ENCODE results near the gene HDAC4.

DNA sequence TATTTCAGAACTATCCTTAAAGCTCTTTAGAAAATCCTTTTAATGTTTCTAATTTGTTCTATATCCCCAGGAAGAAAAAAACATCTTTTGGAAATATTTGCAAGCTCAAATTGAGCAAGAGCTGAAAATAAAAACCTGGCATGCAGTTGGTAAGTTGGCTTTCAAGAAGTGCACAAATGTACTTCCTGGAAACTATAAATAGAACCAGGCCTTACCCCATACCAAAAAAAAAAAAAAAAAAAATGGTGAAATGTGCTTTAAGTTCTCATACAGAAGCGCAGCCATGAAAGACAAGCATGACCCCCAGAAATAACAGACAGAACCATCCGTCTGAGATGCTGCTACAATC, 178.5 kb downstream of the HDAC4 start:
- TF ChIP-seq, protein P1, sequence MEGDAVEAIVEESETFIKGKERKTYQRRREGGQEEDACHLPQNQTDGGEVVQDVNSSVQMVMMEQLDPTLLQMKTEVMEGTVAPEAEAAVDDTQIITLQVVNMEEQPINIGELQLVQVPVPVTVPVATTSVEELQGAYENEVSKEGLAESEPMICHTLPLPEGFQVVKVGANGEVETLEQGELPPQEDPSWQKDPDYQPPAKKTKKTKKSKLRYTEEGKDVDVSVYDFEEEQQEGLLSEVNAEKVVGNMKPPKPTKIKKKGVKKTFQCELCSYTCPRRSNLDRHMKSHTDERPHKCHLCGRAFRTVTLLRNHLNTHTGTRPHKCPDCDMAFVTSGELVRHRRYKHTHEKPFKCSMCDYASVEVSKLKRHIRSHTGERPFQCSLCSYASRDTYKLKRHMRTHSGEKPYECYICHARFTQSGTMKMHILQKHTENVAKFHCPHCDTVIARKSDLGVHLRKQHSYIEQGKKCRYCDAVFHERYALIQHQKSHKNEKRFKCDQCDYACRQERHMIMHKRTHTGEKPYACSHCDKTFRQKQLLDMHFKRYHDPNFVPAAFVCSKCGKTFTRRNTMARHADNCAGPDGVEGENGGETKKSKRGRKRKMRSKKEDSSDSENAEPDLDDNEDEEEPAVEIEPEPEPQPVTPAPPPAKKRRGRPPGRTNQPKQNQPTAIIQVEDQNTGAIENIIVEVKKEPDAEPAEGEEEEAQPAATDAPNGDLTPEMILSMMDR (IDR thresholded peaks at IDR 0.05) = no peak
- TF ChIP-seq POLR2A (IDR thresholded peaks at IDR 0.05) = no peak
